Upper lobe of left lung (tissue), 4 donors: ENCODE measurements around the gene ILF2.

Source experiments
- POLR2A ChIP-seq, 4 donors: fragments of 450-650 bp; IDR thresholded peaks; one replicate each; pipeline ENCODE4 v1.5.1; 2016 to 2017; ENCODE audit warnings: antibody characterized with exemption in 4 of 4, mild to moderate bottlenecking in 2 of 4
- TF ChIP-seq, protein P1 (sequence below), 6 experiments: fragments of 450-650 bp in 4 of 6; fragments of 200-600 bp in 2 of 6; sonication (generic) in 2 of 6; IDR thresholded peaks; one replicate each; pipeline ENCODE4 v1.5.1; 2016 to 2019; ENCODE audit warnings: antibody characterized with exemption in 6 of 6

DNA sequence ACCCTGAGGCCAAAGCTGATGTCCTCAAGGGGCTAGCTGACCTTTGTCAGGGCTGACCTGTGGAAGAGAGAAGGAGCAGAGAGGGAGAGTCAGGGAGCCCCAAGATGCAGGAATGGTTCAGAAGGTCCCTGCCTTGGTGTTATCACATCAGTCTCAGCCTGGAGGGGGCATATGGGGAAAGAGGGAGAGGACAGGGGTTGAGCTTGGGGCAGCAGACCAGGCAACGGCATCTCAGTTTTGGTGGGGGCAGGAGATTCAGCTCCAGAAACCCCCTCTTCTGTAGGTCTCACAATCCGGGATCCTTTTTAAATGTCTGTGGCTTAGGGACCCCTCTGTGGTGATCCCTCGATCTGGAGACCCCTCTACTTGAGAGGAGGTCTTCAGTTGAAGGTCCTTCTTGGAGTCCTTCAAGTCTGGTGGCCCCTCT, 44.3 kb downstream of the ILF2 start:
- TF ChIP-seq, protein P1, sequence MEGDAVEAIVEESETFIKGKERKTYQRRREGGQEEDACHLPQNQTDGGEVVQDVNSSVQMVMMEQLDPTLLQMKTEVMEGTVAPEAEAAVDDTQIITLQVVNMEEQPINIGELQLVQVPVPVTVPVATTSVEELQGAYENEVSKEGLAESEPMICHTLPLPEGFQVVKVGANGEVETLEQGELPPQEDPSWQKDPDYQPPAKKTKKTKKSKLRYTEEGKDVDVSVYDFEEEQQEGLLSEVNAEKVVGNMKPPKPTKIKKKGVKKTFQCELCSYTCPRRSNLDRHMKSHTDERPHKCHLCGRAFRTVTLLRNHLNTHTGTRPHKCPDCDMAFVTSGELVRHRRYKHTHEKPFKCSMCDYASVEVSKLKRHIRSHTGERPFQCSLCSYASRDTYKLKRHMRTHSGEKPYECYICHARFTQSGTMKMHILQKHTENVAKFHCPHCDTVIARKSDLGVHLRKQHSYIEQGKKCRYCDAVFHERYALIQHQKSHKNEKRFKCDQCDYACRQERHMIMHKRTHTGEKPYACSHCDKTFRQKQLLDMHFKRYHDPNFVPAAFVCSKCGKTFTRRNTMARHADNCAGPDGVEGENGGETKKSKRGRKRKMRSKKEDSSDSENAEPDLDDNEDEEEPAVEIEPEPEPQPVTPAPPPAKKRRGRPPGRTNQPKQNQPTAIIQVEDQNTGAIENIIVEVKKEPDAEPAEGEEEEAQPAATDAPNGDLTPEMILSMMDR (IDR thresholded peaks at IDR 0.05) = no peak
- no peak for TF ChIP-seq POLR2A (IDR thresholded peaks at IDR 0.05)
